ENCODE data around the gene CD22. TPM values are rescaled to one million over a fixed set of nuclear protein-coding genes. Genes with fewer than 3 reads are reported as not detected.

The CD22 gene
- total and polyA plus RNA-seq, 2 of the 13 experiments (the other 11 are each of a cell fraction or from before 2014, with no cell fraction given), result 0.71 to 1.7 TPM

DNA sequence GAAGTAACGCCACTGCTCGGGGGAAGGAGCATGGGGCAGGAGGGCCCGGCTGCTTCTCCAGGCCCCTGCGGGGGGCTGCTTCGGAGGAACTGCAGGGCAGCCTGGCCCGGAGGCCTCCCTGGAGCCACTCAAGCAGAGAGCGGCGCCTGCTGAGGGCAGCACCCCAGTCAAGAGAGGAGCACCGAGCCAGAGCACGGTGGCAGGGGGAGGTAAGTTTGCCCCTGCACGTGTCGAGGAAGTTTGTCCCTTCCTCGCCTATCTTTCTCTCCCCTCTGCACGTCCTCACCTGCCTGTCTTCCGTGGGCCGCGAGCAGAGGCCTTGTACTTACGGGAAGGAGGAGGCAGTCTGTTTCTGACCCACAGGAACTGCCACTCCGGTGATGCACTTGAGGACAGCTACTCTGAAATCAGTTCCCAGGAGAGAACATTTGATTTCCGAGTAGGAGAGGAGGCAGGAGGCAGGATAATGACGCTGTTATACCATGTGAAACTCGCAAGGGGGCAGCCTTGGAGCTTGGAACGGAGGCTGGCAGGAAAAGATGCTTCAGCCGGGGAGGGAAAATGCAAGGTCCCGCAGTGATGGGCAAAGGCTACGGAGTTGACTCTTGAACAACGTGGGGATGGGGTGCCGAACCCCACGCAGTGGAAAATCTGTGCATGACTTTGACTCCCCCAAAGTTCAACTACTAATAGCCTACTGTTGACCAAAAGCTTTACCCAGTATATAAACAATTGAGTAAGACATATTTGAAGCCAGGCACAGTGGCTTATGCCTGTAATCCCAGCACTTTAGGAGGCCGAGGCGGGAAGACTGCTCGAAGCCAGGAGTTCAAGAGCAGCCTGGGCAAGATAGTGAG is 23.7 kb downstream of the CD22 start:
- intact Hi-C loops (cut with micrococcal nuclease; ENCODE audit: unreplicated experiment) (loop anchor here (1.0 to 5.0 kb wide), 3 partner anchors 45 to 143 kb away; no protein-coding TSS in a partner anchor), in situ Hi-C loops (cut with HindIII; ENCODE audit: extremely low pct_ligation_motif_present, low pct_unique_long_range_greater_than_20kb) (loop anchor here (5.0 kb wide), 1 partner anchor 115 kb away; no protein-coding TSS in a partner anchor)
- Histone ChIP-seq H3K36me3 (replicated peaks in 1 of 2; ENCODE audit: control insufficient read depth in 1 of 2, insufficient read depth in 2 of 2, low read length in 2 of 2) (no peaks in the 10 kb centered on the region), H3K9me3 (ENCODE audit: low read length) (no peaks in the 10 kb centered on the region), H3K27ac (ENCODE audit: extremely low read length, insufficient read depth, low read length) (no peak overlapping the region), H3K27me3 (ENCODE audit: control insufficient read depth in 1 of 2, insufficient read depth in 2 of 2, low read length in 2 of 2) (0 out of 5 replicates have a peak, but pooled peaks cover 0 to 1% of the 10 kb centered on the region in 2 experiments), H3K9ac (ENCODE audit: insufficient read depth, low read depth, low read length) (no peak overlapping the region), H3K4me3 (replicated peaks in 1 of 3; ENCODE audit: insufficient read depth in 1 of 3, low read depth in 2 of 3, low read length in 3 of 3) (no peak overlapping the region), H2AFZ (ENCODE audit: low read length) (peak overlapping the region; percentile 48), H3K4me1 (ENCODE audit: insufficient read depth, low read length) (peaks cover 60% of the 10 kb centered on the region), H4K20me1 (ENCODE audit: insufficient read depth, low read length) (no peaks in the 10 kb centered on the region), H3K79me2 (ENCODE audit: insufficient read depth, low read length) (no peaks in the 10 kb centered on the region), H3K4me2 (ENCODE audit: low read depth, low read length) (no peak overlapping the region; the same call in 1 of the 2 replicates)
- FAIRE-seq, result peak; percentile 94
- DNase-seq (ENCODE audit: low spot score), result peak; percentile 72
- POLR2A ChIA-PET, result interaction anchor here (0.8 to 1.6 kb wide), 3 partner anchors 80 to 142 kb away, joined by 3 read pairs; no protein-coding TSS in a partner anchor
- CTCF ChIA-PET (ENCODE audit: low intra/inter-chr PET ratio, low total read pairs), result interaction anchor here (0.7 to 2.7 kb wide), 8 partner anchors 38 to 157 kb away, joined by 3 to 41 read pairs (median 4); partner anchors contain the start of gene USF2
- peak; percentile 73 for ATAC-seq
- 11% methylated on average over 18 of the region's 32 CpGs for WGBS (ENCODE audit: low lambda C conversion rate)
- BruUV-seq (replicated peaks), result no TSS peak
- TF ChIP-seq SMAD1 (CRISPR knock-in tag; IDR thresholded peaks at IDR 0.05; ENCODE audit: borderline replicate concordance, low read depth) (no peak; the same call in 1 of the 2 replicates), ZKSCAN8 (CRISPR knock-in tag; IDR thresholded peaks at IDR 0.05; ENCODE audit: borderline replicate concordance) (no peak), JARID2 (CRISPR knock-in tag; IDR thresholded peaks at IDR 0.05; ENCODE audit: insufficient replicate concordance) (no peak), EED (CRISPR knock-in tag; IDR thresholded peaks at IDR 0.05) (no peak), ZSCAN12 (CRISPR knock-in tag; IDR thresholded peaks at IDR 0.05) (no peak), TP53 (CRISPR knock-in tag; conservative IDR thresholded peaks at IDR 0.05) (no peak), NFRKB (IDR thresholded peaks at IDR 0.05) (no peak), ZNF883 (CRISPR knock-in tag; IDR thresholded peaks at IDR 0.05; ENCODE audit: not compliant biosample characterization) (no peak), SNAI1 (CRISPR knock-in tag; IDR thresholded peaks at IDR 0.05; ENCODE audit: borderline replicate concordance) (no peak), POGZ (CRISPR knock-in tag; IDR thresholded peaks at IDR 0.05) (no peak), KLF12 (CRISPR knock-in tag; IDR thresholded peaks at IDR 0.05; ENCODE audit: borderline replicate concordance) (no peak), NR2F6 (IDR thresholded peaks at IDR 0.05) (peak; percentile 17; the same call in 1 of the 2 replicates), NR2F6 (CRISPR knock-in tag; IDR thresholded peaks at IDR 0.05) (no peak), STAT5B (CRISPR knock-in tag; IDR thresholded peaks at IDR 0.05) (no peak), ZNF230 (CRISPR knock-in tag; IDR thresholded peaks at IDR 0.05) (no peak), HNRNPH1 (optimal IDR thresholded peaks at IDR 0.05; ENCODE audit: low read depth, low read length) (no peak), CAMTA2 (CRISPR knock-in tag; IDR thresholded peaks at IDR 0.05; ENCODE audit: borderline replicate concordance) (no peak), ZC3H4 (CRISPR knock-in tag; IDR thresholded peaks at IDR 0.05; ENCODE audit: borderline replicate concordance) (no peak), NONO (IDR thresholded peaks at IDR 0.05) (no peak), NONO (CRISPR knock-in tag; conservative IDR thresholded peaks at IDR 0.05) (no peak), CBFB (CRISPR knock-in tag; IDR thresholded peaks at IDR 0.05) (no peak), MNT (IDR thresholded peaks at IDR 0.05) (no peak), LBX2 (CRISPR knock-in tag; IDR thresholded peaks at IDR 0.05; ENCODE audit: borderline replicate concordance) (no peak), ARNTL (CRISPR knock-in tag; IDR thresholded peaks at IDR 0.05) (no peak)

Data from HepG2 (cell line).